NCI-H748 treated with DMSO at 0.1 percent for 48 hours (cell line): ENCODE data around the gene C1QL2.
A peak's percentile ranks its signal among the peaks of the same experiment; 100 is the strongest.

Experiments
- DNase-seq: peaks from one replicate; lab custom pipeline; 2025; lab: John Stamatoyannopoulos, UW

The C1QL2 gene

GRCh38 chr2:119137502-119137901, 21.0 kb downstream of the C1QL2 start:
- DNase-seq: no peak

- no peak for DNase-seq
These were observed 21.7 kb downstream of the C1QL2 start for GRCh38 chr2:119136872-119137271.

- peak; percentile 4 for DNase-seq
These were observed 22.5 kb downstream of the C1QL2 start for GRCh38 chr2:119136093-119136492.

DNA sequence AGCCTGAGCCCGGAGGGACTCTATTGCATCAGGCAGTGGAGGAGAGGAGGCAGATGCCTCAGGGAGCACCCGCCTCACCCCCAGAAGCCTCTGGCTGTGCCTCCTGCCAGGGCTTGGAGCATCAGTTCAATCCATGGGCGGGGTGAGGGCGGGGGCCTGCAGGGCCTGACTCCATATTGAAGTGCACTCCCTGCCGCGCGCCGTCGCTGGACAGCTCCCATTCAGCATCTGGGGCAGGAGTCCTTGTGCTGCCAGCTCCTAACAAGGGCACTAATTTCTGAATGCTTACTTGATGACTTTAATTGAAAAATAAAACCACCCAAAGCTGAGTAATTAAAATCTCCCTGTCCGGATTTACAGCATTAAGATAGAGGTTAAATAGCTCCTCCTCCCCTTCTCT, 23.8 kb downstream of the C1QL2 start:
- no peak for DNase-seq

GRCh38 chr2:119126650-119127049, 31.9 kb downstream of the C1QL2 start:
- no peak for DNase-seq

GRCh38 chr2:119123389-119123788, 35.2 kb downstream of the C1QL2 start:
- DNase-seq: no peak

DNA sequence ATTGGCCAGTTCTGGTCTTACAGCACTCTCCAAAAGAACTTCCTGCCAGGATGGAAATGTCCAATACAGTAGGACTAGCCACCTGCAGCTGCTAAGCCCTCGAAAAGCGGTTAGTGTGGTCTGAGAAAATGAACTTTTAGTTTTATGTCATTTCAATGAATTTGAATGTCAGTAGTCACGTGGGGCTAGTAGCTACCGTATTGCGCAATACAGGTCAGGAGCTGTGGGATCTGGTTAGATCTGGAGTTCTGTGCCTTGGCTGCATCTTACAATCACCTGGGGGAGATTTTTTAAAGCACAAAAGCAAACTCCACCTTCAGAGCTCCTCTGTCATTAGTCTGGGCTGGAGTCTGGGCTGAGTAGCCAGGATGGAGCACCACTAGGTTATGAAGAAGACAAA, 35.9 kb downstream of the C1QL2 start:
- no peak for DNase-seq

GRCh38 chr2:119119999-119120756, 38.4 kb downstream of the C1QL2 start:
- no peak for DNase-seq

DNA sequence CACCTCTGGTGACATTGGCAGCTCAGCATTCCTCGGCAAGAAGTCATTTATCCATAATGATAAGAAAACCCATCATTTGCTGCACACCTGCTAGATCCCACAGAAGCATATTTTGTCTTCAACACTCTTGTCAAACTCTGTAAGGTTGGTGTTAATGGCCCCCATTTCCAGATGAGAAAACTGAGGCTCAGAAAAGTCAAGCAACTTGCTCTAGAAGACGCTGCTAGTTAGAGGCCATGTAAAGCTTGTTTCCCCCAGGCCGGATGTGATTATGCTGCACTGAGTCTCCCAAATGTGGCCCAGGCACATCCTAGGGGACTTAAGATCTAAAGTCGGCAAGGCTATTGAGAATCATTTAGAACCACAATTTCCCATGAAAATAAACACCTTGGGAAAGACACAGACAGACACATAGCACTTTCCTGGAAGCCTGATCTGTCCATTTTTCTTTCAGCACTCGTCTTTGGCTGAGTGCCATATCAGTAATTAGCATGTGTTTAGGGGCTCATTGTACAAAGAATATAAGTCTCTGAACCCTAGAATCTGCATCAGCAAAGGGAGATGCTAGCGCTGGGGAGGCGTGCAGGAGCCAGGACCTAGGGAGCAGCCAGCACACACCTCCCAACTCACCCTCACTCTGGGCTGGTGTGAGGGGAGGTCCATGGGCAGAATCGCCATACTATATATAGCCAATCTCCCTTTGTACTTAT, 39.3 kb downstream of the C1QL2 start:
- no peak for DNase-seq

- DNase-seq: no peak
These were observed 40.4 kb downstream of the C1QL2 start for GRCh38 chr2:119117891-119118882.

DNA sequence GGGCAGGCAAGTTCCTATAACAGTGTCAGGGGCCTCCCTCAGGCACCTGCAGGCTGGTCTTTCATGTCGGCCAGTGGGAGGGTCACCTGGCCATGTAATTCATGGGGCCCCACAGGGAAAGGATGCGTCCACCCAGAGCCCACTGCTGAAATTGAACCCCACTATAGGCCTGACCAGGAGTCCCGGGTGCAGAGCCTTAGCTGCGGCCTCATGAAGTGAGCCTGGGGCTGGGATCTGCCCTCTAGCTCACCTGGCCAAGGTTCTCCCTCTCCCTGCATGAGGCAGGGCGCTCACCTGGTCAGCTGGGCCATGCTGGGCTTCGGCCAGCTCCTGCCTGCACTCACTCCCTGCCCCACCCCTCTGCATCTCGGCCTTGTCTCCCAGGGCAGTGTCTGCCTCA, 41.1 kb downstream of the C1QL2 start:
- no peak for DNase-seq

- no peak for DNase-seq
These were observed 41.9 kb downstream of the C1QL2 start for GRCh38 chr2:119116411-119117295.

DNA sequence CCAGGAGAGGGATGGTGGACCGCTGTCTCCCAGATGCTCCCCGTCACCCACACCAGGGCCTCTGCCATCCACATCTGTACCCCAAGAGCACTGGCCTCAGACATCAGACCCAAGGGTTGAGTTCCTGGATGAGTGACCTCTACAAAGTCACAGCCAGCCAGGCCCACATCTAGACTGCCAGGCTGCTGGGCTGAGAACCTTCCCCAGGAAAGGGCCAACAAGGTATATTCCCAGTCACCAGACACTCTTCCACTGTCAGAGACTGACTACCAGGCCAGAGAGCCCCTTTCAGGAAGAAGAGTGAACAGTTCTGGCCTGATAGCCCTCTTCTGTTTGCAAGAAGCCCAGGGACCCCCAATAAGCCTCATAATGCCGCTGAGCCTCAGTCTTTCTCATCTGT, 44.3 kb downstream of the C1QL2 start:
- DNase-seq: no peak

GRCh38 chr2:119113489-119113770, 45.1 kb downstream of the C1QL2 start:
- no peak for DNase-seq

- DNase-seq: no peak
These were observed 45.6 kb downstream of the C1QL2 start for GRCh38 chr2:119112770-119113488.

DNA sequence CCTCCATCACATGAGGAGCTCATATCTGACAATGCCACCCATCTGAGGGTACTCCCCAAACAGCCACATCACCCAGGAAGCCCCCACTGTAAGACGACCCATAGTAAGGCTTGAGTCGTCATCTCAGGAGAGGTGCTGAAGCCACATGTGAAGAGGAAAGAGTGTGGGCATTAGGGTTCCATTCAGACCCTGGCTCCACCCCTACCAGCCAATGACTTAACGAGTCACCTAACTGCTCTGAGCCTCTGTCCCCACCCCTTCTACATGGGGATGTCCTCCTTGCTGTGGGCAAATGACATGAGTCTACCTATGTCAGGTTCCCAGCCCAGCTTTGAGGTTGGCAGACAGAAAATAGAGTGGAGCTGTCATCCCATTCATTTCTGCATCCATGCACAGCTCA, 46.3 kb downstream of the C1QL2 start:
- DNase-seq: no peak

GRCh38 chr2:119111115-119111975, 47.2 kb downstream of the C1QL2 start:
- no peak for DNase-seq

GRCh38 chr2:119109866-119110265, 48.7 kb downstream of the C1QL2 start:
- no peak for DNase-seq

DNA sequence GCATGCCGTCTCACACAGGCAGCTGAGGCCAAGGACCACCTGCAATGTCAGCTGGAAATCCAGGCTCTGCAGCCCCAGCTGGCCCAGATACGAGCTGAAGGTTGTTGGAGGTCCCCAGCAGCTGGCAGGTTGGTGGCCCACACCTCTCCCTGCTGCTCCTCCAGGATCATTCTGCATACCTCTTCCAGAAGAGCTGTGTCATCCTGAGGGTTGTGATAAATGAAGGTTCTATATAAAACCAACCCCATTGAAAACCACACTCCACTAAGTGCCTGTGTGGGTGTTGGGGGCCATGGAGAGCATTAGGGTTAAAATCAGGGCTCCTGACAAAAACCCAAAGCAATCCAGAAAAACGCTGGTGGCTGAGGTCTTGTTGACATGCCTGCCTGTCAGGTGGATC, 50.4 kb downstream of the C1QL2 start:
- DNase-seq: no peak

- no peak for DNase-seq
These were observed 52.2 kb downstream of the C1QL2 start for GRCh38 chr2:119106301-119106897.
